SKM-1 (cell line): ENCODE data around the gene STAT6.

Source experiments
- DNase-seq: peaks from one replicate; lab custom pipeline; 2025; ENCODE audit not compliant: unreplicated experiment; lab: John Stamatoyannopoulos, UW

STAT6 gene

DNA sequence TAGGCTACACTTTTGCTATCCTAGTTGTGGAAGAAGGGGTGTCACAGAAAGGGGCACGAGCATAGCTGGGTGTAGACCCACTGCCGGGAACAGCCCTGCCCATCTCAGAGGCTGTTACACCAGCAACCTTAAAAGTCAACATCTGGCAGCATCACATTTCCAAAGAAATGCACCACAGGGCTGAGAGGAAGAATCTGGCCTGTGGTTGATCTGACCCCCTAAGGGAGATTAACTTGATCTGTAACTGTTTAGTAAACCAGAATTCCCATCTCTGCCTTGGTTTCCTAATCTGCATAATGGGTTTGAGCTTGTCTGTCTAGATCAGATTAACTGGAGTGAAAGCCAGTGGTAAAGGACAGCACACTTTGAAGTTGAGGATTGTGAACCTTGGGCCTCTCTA is 34.9 kb upstream of the STAT6 start:
- no peak for DNase-seq

GRCh38 chr12:57145460-57146059 is 34.4 kb upstream of the STAT6 start:
- no peak for DNase-seq

DNA sequence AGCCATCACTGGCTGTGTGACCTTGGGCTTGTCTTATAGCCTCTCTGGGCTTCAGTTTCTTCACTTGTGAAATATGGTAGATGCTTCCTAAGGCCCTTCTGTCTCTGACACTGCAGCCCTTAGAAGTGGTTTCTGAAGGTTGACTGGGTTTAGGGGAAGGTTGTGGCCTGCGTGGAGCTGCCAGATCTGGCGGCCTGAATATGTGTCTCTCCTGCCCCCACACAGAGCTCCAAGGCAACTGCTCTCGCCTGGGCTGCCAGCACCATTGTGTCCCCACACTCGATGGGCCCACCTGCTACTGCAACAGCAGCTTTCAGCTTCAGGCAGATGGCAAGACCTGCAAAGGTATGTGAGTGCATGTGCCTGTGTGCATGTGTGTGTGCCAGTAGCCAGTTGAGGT is 32.3 kb upstream of the STAT6 start:
- no peak for DNase-seq

DNA sequence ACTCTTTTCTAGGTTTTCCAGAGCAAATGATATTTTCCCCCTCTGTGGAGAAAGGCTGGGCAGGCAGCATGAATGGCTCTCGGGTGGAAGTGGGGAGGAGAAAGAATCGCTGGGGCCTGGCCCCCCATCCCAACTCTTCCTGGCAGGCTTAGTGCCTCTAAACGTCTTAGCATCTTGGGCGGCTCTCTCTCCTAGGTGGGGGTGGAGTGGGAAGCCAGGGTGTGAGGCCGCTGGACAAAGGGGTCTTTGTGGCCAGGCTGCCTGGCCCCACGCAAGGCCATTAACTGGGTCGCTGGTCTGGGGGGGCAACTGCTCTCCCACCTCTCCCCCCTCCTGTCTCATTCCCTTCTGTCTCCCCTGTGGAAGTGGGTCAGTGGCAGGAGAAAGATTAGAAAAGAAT is 31.6 kb upstream of the STAT6 start:
- DNase-seq, result no peak

- no peak for DNase-seq
These were observed 31.0 kb upstream of the STAT6 start for GRCh38 chr12:57142121-57142520.

DNA sequence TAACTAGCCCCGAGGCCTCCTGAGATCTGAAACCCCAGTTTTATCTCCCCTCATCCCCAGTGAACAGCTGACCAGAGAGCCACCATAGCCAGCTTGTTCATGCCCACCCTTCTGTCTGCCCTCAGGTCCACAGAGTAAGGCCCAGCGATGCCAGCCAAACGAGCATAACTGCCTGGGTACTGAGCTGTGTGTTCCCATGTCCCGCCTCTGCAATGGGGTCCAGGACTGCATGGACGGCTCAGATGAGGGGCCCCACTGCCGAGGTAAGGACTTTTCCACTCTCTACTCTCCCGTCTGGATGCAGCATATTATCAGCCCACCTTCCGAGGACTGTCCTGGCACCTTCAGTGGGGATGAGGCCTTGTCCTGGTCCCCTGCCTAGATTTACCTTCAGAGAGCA is 30.1 kb upstream of the STAT6 start:
- no peak for DNase-seq

GRCh38 chr12:57139796-57140649 is 28.9 kb upstream of the STAT6 start:
- DNase-seq, result no peak

- no peak for DNase-seq
These were observed 27.5 kb upstream of the STAT6 start for GRCh38 chr12:57138526-57139272.

- DNase-seq, result no peak
These were observed 24.6 kb upstream of the STAT6 start for GRCh38 chr12:57135527-57136326.

DNA sequence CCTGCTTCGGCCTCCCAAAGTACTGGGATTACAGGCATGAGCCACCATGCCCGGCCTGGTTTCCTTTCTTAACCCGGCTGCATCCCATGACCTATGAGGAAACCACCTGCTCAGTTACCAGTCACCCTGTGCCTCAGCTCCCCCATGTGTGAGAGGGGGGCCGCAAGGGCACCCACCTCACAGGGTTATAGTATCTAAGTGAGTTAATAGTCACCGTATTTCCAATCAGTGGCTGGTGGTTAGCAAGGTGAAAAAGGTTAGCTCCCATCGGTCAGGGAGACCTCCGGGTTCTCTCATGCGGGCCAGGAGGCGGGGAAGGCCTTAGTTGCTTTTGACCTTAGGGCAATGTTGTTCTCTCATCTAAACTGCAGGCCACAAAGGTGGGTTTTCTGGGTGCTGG is 23.8 kb upstream of the STAT6 start:
- DNase-seq, result no peak

GRCh38 chr12:57133916-57134315 is 22.8 kb upstream of the STAT6 start:
- no peak for DNase-seq

GRCh38 chr12:57133013-57133569 is 21.9 kb upstream of the STAT6 start:
- DNase-seq, result no peak

GRCh38 chr12:57131896-57132744 is 21.0 kb upstream of the STAT6 start:
- no peak for DNase-seq

DNA sequence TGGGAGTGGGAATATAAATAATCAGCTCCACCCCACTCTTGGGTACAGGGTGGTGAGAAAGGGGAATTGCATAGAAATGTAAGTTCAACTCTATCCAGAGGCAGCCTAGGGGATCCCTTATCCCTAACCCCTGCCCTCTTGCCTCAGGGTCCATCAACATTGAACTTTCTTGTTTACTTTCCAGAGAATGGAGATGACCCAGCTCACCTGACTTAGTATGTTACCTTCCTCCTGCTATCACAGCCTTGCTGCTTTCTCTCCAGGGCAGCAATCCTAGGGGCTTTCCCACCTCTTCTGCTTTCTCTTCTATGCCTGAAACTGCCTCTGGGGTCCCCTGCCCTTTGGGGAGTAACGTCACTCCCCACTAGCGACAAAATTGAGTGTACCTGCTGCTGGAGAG is 19.8 kb upstream of the STAT6 start:
- no peak for DNase-seq

DNA sequence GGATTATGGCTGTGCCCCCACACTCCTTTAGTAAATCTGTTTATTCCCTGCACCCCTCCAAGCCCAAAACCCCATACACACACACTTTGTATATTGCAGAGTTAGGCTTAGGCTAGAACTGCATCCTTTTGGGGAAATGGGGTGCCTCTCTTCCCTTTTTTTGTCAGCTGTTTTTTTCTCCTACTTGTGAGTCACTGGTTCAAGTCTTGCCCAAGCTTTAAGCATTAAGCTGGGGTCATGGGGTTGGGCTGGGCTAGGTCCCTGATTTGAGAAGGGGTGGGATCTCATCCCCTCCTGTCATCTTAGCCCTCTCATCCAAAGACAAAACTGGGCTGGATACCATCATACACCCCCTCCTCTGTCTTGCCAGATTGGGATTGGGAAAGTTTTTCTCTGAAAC is 18.7 kb upstream of the STAT6 start:
- DNase-seq, result no peak

DNA sequence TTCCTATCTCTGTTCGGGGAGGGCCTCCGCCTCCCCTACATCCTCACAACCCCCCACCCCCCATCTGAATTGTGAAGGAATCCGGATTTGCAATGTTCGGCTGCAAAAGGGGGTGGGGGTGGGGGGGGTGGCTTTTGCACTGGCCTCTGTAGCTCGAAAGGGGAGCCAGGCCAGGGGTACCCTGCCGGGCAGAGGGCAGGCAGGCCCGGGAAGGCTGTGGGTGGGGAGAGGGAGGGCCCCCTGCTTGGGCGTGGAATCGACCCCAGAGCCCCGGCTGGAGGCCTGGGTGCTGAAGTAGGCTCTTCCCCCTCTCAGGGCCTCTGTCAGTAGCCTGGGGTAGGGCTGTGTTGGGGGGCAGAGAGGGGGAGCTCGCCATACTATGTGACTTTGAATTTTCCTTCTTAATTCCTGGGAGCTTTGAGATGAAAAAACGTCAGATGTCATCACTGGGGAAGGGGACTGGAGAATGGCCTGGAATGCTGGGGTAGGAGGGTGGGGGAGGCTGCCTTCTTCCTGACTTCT is 18.2 kb upstream of the STAT6 start:
- no peak for DNase-seq

GRCh38 chr12:57128519-57129247 is 17.5 kb upstream of the STAT6 start:
- DNase-seq, result no peak

GRCh38 chr12:57127726-57128518 is 16.8 kb upstream of the STAT6 start, which contains the start of gene LRP1:
TSS of gene LRP1 (plus strand) at chr12:57128483. CDS start at chr12:57128965, 482 bp downstream.
- DNase-seq, result peak; percentile 23
